SJCRH30 (cell line): ENCODE data around the gene LZIC. TPM values are rescaled to one million over a fixed set of nuclear protein-coding genes. Genes with fewer than 3 reads are reported as not detected.
A peak's percentile ranks its signal among the peaks of the same experiment; 100 is the strongest.

Source experiments
- DNase-seq, 2 experiments: peaks; one replicate each; pipeline ENCODE4 v3.0.0-alpha.2; 2015 to 2020
- H3K27ac ChIP-seq: fragments of 250-450 bp; sonication (Bioruptor Pico); 2 replicates; pipeline ENCODE4 v1.5.1; 2020; ENCODE audit warnings: mild to moderate bottlenecking, moderate library complexity
- H3K27me3 ChIP-seq: fragments of 250-450 bp; sonication (Bioruptor Pico); 2 replicates; pipeline ENCODE4 v1.5.1; 2020; ENCODE audit warnings: mild to moderate bottlenecking, moderate library complexity
- H3K36me3 ChIP-seq: fragments of 250-450 bp; sonication (Bioruptor Pico); 2 replicates; pipeline ENCODE4 v1.5.1; 2020; ENCODE audit warnings: mild to moderate bottlenecking, moderate library complexity
- H3K4me1 ChIP-seq: fragments of 250-450 bp; sonication (Bioruptor Pico); 2 replicates; pipeline ENCODE4 v1.5.1; 2020; ENCODE audit warnings: mild to moderate bottlenecking, moderate library complexity
- H3K4me3 ChIP-seq: fragments of 250-450 bp; sonication (Bioruptor Pico); 2 replicates; pipeline ENCODE4 v1.5.1; 2020; ENCODE audit warnings: mild to moderate bottlenecking, moderate library complexity
- H3K9me3 ChIP-seq: fragments of 250-450 bp; sonication (Bioruptor Pico); replicated peaks from 2 replicates; pipeline ENCODE4 v1.5.1; 2020; ENCODE audit warnings: mild to moderate bottlenecking, moderate library complexity
- total RNA-seq: library from RNA; depleted of rRNA; stranded (reverse); fragments of >200 nt; shearing (Covaris generic); gene quantifications from 2 replicates; pipeline ENCODE4 v1.2.3, GENCODE V29; 2014

The LZIC gene
- total RNA-seq, 1 experiment from 2014 or later: 69.4 TPM

GRCh38 chr1:9903801-9904527 lies 39.2 kb downstream of the LZIC start:
- H3K27me3 ChIP-seq: no peaks in the 10 kb centered on the region
- H3K27ac ChIP-seq: no peak overlapping the region
- no peak for DNase-seq
- peaks cover 25% of the 10 kb centered on the region for H3K4me1 ChIP-seq
- H3K9me3 ChIP-seq: no peaks in the 10 kb centered on the region
- no peak overlapping the region for H3K4me3 ChIP-seq
- no peaks in the 10 kb centered on the region for H3K36me3 ChIP-seq

GRCh38 chr1:9902060-9902452 lies 41.1 kb downstream of the LZIC start:
- H3K9me3 ChIP-seq: no peaks in the 10 kb centered on the region
- no peak overlapping the region for H3K4me3 ChIP-seq
- no peaks in the 10 kb centered on the region for H3K27me3 ChIP-seq
- no peaks in the 10 kb centered on the region for H3K36me3 ChIP-seq
- H3K4me1 ChIP-seq: peaks cover 30% of the 10 kb centered on the region
- no peak for DNase-seq
- H3K27ac ChIP-seq: no peak overlapping the region

- Histone ChIP-seq H3K27ac (no peak overlapping the region), H3K36me3 (no peaks in the 10 kb centered on the region)
Measured at GRCh38 chr1:9901148-9902059, 41.8 kb downstream of the LZIC start.

GRCh38 chr1:9900142-9901043 lies 42.8 kb downstream of the LZIC start:
- H3K9me3 ChIP-seq: no peaks in the 10 kb centered on the region
- no peaks in the 10 kb centered on the region for H3K36me3 ChIP-seq
- H3K27me3 ChIP-seq: no peaks in the 10 kb centered on the region
- DNase-seq: no peak
- H3K4me3 ChIP-seq: no peak overlapping the region
- peaks cover 21% of the 10 kb centered on the region for H3K4me1 ChIP-seq
- no peak overlapping the region for H3K27ac ChIP-seq

More at GRCh38 chr1:9901148-9902059, 41.8 kb downstream of the LZIC start:
- H3K4me1 ChIP-seq: peaks cover 24% of the 10 kb centered on the region
- DNase-seq: no peak
- no peaks in the 10 kb centered on the region for H3K27me3 ChIP-seq
- no peaks in the 10 kb centered on the region for H3K9me3 ChIP-seq
- no peak overlapping the region for H3K4me3 ChIP-seq

GRCh38 chr1:9894115-9894514 lies 49.1 kb downstream of the LZIC start:
- Histone ChIP-seq H3K4me3 (no peak overlapping the region), H3K4me1 (peaks cover 55% of the 10 kb centered on the region), H3K27me3 (no peaks in the 10 kb centered on the region), H3K9me3 (no peaks in the 10 kb centered on the region), H3K36me3 (no peaks in the 10 kb centered on the region), H3K27ac (no peak overlapping the region)
- no peak for DNase-seq

GRCh38 chr1:9892563-9893528 lies 50.3 kb downstream of the LZIC start:
- Histone ChIP-seq H3K4me3 (no peak overlapping the region), H3K4me1 (peaks cover 45% of the 10 kb centered on the region), H3K27ac (no peak overlapping the region; the same call in 1 of the 2 replicates), H3K36me3 (no peaks in the 10 kb centered on the region), H3K9me3 (no peaks in the 10 kb centered on the region), H3K27me3 (no peaks in the 10 kb centered on the region)
- DNase-seq: peak in 1 of 2 experiments; percentile 61

DNA sequence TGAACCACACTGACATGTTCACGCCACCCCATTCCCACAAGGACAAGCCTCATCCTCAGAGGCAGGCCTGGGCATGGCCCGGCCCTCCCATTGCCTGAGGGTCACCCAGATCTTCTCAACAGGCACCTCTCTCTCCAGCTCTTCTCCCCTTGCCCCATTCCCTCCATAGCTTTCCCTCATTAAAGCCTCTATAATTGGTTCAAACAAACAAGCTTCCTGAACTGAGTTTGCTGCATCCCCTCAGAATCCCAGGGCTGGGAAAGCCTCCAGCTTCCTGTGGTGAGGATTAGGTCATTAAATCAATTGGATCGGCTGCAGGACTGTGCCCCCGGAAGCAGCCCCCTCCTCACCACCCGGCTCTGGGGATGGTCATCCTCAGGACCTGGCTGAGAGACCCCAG lies 52.0 kb downstream of the LZIC start:
- Histone ChIP-seq H3K36me3 (no peaks in the 10 kb centered on the region), H3K27ac (peak overlapping the region; percentile 87), H3K4me3 (no peak overlapping the region), H3K4me1 (peaks cover 45% of the 10 kb centered on the region), H3K9me3 (no peaks in the 10 kb centered on the region), H3K27me3 (no peaks in the 10 kb centered on the region)
- DNase-seq: peak; percentile 75 to 88

DNA sequence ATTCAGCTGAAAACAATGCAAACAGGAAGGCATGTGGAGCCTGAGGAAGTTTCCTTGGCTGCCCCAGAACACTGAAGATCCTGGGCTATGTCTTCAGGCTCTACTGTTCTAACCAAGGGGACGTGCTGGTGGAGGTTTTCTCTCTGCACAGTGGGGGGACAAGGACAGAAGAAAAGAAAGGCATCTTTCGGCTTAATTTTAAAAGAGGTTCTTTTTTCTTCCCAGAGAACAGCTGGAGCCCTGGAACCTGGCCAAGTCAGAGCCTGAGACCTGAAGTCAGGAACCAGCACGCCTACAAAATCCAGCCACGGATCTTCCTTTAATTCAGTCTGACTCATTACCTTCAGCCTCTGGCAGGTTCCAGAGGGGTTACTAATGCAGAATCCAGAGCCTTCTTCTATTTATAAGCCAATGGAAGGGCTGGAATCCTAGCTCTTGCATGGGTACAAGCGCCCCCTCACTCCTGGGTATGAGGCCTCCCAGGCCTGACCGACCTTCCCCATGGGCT lies 52.9 kb downstream of the LZIC start:
- H3K4me1 ChIP-seq: peaks cover 45% of the 10 kb centered on the region
- no peaks in the 10 kb centered on the region for H3K27me3 ChIP-seq
- H3K4me3 ChIP-seq: no peak overlapping the region
- peak overlapping the region; percentile 87 for H3K27ac ChIP-seq
- H3K9me3 ChIP-seq: no peaks in the 10 kb centered on the region
- peak; percentile 97 to 99 for DNase-seq
- no peaks in the 10 kb centered on the region for H3K36me3 ChIP-seq

- peaks cover 51% of the 10 kb centered on the region for H3K4me1 ChIP-seq
- H3K36me3 ChIP-seq: no peaks in the 10 kb centered on the region
- peak overlapping the region; percentile 87 for H3K27ac ChIP-seq
- H3K9me3 ChIP-seq: no peaks in the 10 kb centered on the region
- H3K27me3 ChIP-seq: no peaks in the 10 kb centered on the region
- H3K4me3 ChIP-seq: no peak overlapping the region
- DNase-seq: no peak
Measured at GRCh38 chr1:9889411-9889810, 53.8 kb downstream of the LZIC start.

- DNase-seq: no peak
- Histone ChIP-seq H3K27ac (no peak overlapping the region), H3K4me1 (peaks cover 55% of the 10 kb centered on the region), H3K9me3 (no peaks in the 10 kb centered on the region), H3K27me3 (no peaks in the 10 kb centered on the region), H3K4me3 (no peak overlapping the region), H3K36me3 (no peaks in the 10 kb centered on the region)
Measured at GRCh38 chr1:9888886-9889285, 54.3 kb downstream of the LZIC start.

DNA sequence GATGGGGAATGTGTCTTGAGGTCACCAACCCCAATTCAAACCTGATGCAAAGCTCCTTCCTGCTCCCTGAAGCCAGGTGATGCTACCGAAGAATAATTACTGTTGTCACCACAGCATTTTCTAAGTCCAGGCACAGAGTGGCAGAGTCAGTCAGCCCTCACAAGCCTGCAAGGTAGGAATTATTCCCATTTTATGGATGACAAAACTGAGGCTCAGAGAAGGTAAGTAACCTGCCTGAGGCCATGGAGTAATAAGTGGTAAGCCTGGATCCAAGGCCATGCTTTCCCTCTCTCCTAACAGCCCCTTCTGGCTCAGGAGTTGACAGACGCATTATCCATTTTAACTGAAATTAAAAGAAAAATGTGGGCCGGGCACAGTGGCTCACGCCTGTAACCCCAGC lies 56.1 kb downstream of the LZIC start:
- DNase-seq: no peak
- H3K36me3 ChIP-seq: no peaks in the 10 kb centered on the region
- no peaks in the 10 kb centered on the region for H3K9me3 ChIP-seq
- peaks cover 58% of the 10 kb centered on the region for H3K4me1 ChIP-seq
- no peaks in the 10 kb centered on the region for H3K27me3 ChIP-seq
- H3K27ac ChIP-seq: no peak overlapping the region
- no peak overlapping the region for H3K4me3 ChIP-seq

- Histone ChIP-seq H3K4me1 (peaks cover 56% of the 10 kb centered on the region), H3K4me3 (no peak overlapping the region), H3K27me3 (no peaks in the 10 kb centered on the region), H3K9me3 (no peaks in the 10 kb centered on the region), H3K27ac (no peak overlapping the region), H3K36me3 (no peaks in the 10 kb centered on the region)
- no peak for DNase-seq
Measured at GRCh38 chr1:9886092-9886742, 57.0 kb downstream of the LZIC start.

GRCh38 chr1:9884805-9885204 lies 58.4 kb downstream of the LZIC start:
- Histone ChIP-seq H3K27ac (peak overlapping the region; percentile 8; the same call in 1 of the 2 replicates), H3K4me1 (peaks cover 42% of the 10 kb centered on the region), H3K9me3 (no peaks in the 10 kb centered on the region), H3K36me3 (0 out of 2 replicates have a peak, but pooled peaks cover 2% of the 10 kb centered on the region), H3K4me3 (no peak overlapping the region), H3K27me3 (no peaks in the 10 kb centered on the region)
- no peak for DNase-seq
